Upper lobe of right lung (tissue), 1 donor: ENCODE results near the gene ATF7. TPM values are rescaled to one million over a fixed set of nuclear protein-coding genes. Genes with fewer than 3 reads are reported as not detected.
A peak's percentile ranks its signal among the peaks of the same experiment; 100 is the strongest.

ENCODE experiments used
- ATAC-seq: fragments of 200-7000 bp; cut with Tn5 transposase; one replicate; pipeline ENCODE4 v1.9.1; 2020; ENCODE audit warnings: mild to moderate bottlenecking, moderate library complexity
- DNase-seq: peaks from one replicate; pipeline ENCODE4 v3.0.0-alpha.2; 2020
- H3K27ac ChIP-seq: fragments of 200-600 bp; one replicate; pipeline ENCODE4 v1.8.0; 2022
- H3K27me3 ChIP-seq: fragments of 200-600 bp; one replicate; pipeline ENCODE4 v1.8.0; 2022; ENCODE audit warnings: mild to moderate bottlenecking
- H3K36me3 ChIP-seq: fragments of 200-600 bp; one replicate; pipeline ENCODE4 v1.8.0; 2022
- H3K4me1 ChIP-seq: fragments of 200-600 bp; one replicate; pipeline ENCODE4 v1.8.0; 2022
- H3K4me3 ChIP-seq: fragments of 200-600 bp; one replicate; pipeline ENCODE4 v1.8.0; 2022; ENCODE audit warnings: mild to moderate bottlenecking
- H3K9me3 ChIP-seq: fragments of 200-600 bp; one replicate; pipeline ENCODE4 v1.8.0; 2022
- intact Hi-C: fragments of 100-400 bp; cut with DNase I; formaldehyde crosslinking; loops from one replicate; pipeline ENCODE4 v1.11.0; 2022
- total RNA-seq: library from RNA; stranded (reverse); fragmentation: NEBNext Ultra II Directional; extraction: Animal tissue kit (Norgen Biotek cat#: 25700); gene quantifications from one replicate; pipeline ENCODE4 v1.2.1, GENCODE V29; 2021
- TF ChIP-seq, protein P1 (sequence below): fragments of 200-600 bp; IDR thresholded peaks from one replicate; pipeline ENCODE4 v1.8.0; 2022; ENCODE audit warnings: antibody characterized with exemption
- donor health status: DM: no; HTN: yes; CAD: no; lungs with severe emphysema.

Gene ATF7
- total RNA-seq, 1 donor from 2014 or later = 54.0 TPM

DNA sequence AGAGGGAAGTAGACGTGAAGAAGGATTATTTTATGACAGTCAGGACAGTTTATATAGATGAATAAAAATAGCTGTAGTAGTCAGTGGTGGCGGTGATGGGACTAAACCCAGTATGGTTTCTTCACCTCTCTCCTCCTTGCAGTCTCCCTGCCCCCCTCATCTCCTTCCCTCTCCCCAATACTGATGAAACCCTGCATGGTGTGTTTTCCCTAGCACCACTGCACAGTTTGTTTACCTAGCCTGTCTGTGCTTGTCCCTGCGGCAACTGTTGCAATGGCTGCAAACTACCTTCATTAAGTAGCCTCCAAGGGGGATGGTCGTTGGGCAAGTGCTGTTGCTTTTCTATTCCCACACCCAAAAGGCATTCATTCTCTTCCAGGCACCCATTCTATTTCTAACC, 159.5 kb downstream of the ATF7 start:
- no peaks in the 10 kb centered on the region for H3K4me1 ChIP-seq
- H3K27me3 ChIP-seq = no peaks in the 10 kb centered on the region
- no peaks in the 10 kb centered on the region for H3K9me3 ChIP-seq
- TF ChIP-seq, protein P1, sequence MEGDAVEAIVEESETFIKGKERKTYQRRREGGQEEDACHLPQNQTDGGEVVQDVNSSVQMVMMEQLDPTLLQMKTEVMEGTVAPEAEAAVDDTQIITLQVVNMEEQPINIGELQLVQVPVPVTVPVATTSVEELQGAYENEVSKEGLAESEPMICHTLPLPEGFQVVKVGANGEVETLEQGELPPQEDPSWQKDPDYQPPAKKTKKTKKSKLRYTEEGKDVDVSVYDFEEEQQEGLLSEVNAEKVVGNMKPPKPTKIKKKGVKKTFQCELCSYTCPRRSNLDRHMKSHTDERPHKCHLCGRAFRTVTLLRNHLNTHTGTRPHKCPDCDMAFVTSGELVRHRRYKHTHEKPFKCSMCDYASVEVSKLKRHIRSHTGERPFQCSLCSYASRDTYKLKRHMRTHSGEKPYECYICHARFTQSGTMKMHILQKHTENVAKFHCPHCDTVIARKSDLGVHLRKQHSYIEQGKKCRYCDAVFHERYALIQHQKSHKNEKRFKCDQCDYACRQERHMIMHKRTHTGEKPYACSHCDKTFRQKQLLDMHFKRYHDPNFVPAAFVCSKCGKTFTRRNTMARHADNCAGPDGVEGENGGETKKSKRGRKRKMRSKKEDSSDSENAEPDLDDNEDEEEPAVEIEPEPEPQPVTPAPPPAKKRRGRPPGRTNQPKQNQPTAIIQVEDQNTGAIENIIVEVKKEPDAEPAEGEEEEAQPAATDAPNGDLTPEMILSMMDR = no peak
- H3K27ac ChIP-seq = no peak overlapping the region
- intact Hi-C loops = no loop called here
- peaks cover 100% of the 10 kb centered on the region for H3K36me3 ChIP-seq
- DNase-seq (peak; percentile 31), ATAC-seq (no peak)
- no peak overlapping the region for H3K4me3 ChIP-seq

DNA sequence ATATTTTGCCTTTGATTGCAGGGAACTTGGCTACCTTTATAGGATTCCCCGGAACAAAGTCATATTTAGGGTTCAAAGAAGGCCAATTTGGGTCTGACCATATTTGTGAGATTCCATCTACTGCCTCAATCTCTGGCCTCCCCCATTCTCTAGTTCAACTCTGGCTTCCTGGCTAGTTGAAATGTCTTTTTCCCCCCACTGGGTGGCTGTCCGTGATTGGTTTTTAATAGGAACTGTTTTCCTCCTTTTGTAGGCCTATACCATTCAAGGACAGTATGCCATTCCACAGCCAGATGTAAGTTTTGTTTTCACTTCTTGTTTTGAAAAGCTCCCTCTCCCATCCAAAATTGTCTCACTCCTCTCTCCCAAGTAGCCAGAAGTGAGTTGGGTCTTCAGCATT, 160.5 kb downstream of the ATF7 start:
- H3K27ac ChIP-seq = no peak overlapping the region
- peaks cover 100% of the 10 kb centered on the region for H3K36me3 ChIP-seq
- intact Hi-C loops = no loop called here
- no peaks in the 10 kb centered on the region for H3K9me3 ChIP-seq
- no peaks in the 10 kb centered on the region for H3K27me3 ChIP-seq
- no peak overlapping the region for H3K4me3 ChIP-seq
- no peak for DNase-seq
- no peak for ATAC-seq
- TF ChIP-seq, protein P1 = no peak
- peaks cover 5% of the 10 kb centered on the region for H3K4me1 ChIP-seq

DNA sequence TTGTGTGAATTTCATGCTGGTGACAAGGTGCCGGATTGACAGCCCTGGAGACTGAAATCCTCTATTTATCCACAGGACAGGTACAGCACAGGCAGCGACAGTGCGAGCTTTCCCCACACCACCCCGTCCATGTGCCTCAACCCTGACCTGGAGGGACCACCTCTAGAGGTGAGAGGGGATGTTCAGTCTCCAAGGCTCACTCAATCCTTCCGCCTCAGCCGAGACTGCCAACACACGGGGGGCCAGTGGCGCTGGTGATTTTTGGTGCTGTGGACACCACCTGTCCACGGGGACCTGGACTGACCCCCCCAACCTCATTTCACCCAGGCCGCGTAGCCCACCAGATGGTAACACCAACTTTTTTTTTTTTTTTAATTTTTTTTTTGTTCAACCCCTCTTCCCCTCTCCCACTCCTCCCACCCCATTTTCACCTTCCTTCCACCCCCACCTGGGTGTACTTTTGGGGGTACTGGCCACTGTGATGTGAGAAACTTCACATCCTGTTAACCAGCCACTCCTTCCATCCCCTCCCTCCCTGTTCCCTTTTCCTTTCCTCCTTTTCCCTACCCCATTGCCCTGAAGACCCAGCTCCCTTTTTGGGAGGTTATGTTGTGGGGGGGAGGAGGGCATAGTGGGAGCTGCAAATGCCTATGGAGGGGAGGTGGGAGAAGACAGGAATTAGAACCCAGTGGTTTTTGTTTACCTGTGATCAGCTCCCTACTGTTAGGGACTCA, 161.3 kb downstream of the ATF7 start:
- H3K27ac ChIP-seq = no peak overlapping the region
- peaks cover 100% of the 10 kb centered on the region for H3K36me3 ChIP-seq
- no peak overlapping the region for H3K4me3 ChIP-seq
- peaks cover 6% of the 10 kb centered on the region for H3K4me1 ChIP-seq
- no peak for ATAC-seq
- no peaks in the 10 kb centered on the region for H3K27me3 ChIP-seq
- DNase-seq = peak; percentile 51
- TF ChIP-seq, protein P1 = no peak
- intact Hi-C loops = no loop called here
- no peaks in the 10 kb centered on the region for H3K9me3 ChIP-seq

DNA sequence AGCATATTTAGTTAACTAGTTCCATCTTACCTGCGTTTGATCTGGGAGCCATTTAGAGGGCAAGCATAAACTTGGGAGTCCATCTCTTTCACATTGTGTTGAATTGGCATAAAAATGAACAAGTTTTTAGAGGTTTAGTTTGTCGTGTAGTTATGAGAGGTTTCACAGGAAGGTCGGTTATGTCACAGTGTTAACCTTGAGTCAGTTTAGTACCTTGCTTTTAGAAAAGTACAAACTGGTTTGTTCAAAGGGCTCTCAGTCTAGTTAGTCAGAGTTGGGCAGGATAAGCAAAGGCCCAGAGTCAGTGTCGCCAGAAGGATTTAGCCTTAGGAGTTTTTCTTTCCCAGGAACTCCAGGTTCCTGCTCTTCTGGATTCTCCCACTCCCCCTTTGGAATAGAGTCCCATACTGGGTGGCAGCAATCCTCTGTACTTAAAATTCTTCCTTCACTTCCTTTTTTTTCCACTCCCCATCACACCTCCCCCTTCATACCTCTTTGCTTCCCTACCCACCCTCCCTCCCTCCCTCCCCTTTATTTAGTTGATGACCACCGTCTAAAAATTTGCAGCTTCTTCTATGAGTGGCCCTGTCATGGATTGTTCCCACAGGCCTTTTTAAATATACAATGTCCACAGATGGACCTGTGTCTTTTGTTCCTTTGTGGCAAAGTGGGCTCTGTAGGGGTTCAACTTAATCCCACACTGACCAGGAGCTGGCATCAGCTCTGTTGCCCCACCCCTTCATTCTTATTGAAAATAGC, 162.2 kb downstream of the ATF7 start:
- Histone ChIP-seq H3K27ac (no peak overlapping the region), H3K27me3 (no peaks in the 10 kb centered on the region), H3K9me3 (no peaks in the 10 kb centered on the region), H3K36me3 (peaks cover 100% of the 10 kb centered on the region), H3K4me1 (peaks cover 6% of the 10 kb centered on the region), H3K4me3 (no peak overlapping the region)
- intact Hi-C loops = no loop called here
- TF ChIP-seq, protein P1 = no peak
- no peak for ATAC-seq
- DNase-seq = no peak

DNA sequence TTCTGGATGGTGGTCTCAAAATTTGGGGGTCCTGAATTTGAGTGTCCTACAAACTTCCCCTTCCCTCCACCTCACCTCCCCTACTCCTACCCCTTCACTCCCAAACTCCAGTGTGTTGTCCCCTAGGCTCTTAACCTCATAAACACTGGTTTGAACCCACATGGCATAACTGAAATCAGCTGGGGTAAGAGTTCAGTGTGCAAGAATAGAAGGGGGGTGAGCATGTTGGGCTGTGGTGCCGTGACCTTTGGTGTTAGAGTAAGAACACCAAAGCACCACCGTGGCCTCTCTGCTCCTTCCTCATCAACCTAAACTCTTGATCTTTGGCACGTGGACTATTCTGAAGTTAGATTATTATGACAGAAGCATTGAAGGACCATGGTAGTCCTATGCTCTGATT, 163.2 kb downstream of the ATF7 start:
- Histone ChIP-seq H3K27ac (no peak overlapping the region), H3K36me3 (peaks cover 100% of the 10 kb centered on the region), H3K27me3 (no peaks in the 10 kb centered on the region), H3K4me1 (peaks cover 6% of the 10 kb centered on the region), H3K9me3 (no peaks in the 10 kb centered on the region), H3K4me3 (no peak overlapping the region)
- DNase-seq (no peak), ATAC-seq (no peak)
- TF ChIP-seq, protein P1 = no peak
- intact Hi-C loops = no loop called here
